OCI-LY1 (cell line): ENCODE results near the gene FOXO3.

ENCODE experiments used
- EZH2 ChIP-seq: fragments of 200-600 bp; sonication (generic), shearing (Covaris generic); IDR thresholded peaks from 2 replicates; pipeline ENCODE4 v1.8.0; 2017; ENCODE audit warnings: borderline replicate concordance, mixed run types, mild to moderate bottlenecking, antibody characterized with exemption, low read length, moderate library complexity, mixed read lengths
- TF ChIP-seq, protein P1 (sequence below): fragments of 200-600 bp; sonication (generic), shearing (Covaris generic); IDR thresholded peaks from 2 replicates; pipeline ENCODE4 v1.5.1; 2017; ENCODE audit warnings: mild to moderate bottlenecking, antibody characterized with exemption, low read length, moderate library complexity, mixed read lengths

DNA sequence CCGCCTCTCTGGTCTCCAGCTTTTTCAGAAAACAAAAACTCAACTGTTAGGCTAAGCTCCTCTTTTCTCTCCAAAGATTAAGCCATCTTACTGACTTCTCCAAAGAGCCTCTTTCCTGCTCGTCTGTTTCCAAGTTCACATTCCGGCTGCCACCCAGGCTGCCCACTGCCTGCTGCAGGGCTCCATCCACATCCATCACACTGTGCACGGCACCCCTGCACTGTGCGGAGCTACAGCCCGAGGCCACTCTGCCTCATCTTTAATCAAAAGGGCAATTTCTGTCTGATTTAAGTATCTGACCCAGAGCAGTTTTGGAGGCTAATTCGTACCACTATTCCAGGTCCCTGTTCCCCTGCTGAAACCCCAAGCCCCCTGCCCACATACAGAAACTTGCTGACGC lies 145.9 kb downstream of the FOXO3 start:
- TF ChIP-seq, protein P1, sequence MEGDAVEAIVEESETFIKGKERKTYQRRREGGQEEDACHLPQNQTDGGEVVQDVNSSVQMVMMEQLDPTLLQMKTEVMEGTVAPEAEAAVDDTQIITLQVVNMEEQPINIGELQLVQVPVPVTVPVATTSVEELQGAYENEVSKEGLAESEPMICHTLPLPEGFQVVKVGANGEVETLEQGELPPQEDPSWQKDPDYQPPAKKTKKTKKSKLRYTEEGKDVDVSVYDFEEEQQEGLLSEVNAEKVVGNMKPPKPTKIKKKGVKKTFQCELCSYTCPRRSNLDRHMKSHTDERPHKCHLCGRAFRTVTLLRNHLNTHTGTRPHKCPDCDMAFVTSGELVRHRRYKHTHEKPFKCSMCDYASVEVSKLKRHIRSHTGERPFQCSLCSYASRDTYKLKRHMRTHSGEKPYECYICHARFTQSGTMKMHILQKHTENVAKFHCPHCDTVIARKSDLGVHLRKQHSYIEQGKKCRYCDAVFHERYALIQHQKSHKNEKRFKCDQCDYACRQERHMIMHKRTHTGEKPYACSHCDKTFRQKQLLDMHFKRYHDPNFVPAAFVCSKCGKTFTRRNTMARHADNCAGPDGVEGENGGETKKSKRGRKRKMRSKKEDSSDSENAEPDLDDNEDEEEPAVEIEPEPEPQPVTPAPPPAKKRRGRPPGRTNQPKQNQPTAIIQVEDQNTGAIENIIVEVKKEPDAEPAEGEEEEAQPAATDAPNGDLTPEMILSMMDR, result no peak
- TF ChIP-seq EZH2, result no peak
